B cell (primary cell): ENCODE results near the gene PPP1R2B.

ENCODE experiments used
- CTCF ChIP-seq: fragments of 200-600 bp; IDR thresholded peaks from one replicate; pipeline ENCODE4 v1.8.0; 2022; ENCODE audit warnings: antibody characterized with exemption, mild to moderate bottlenecking
- EZH2 ChIP-seq: IDR thresholded peaks from 2 replicates; pipeline ENCODE4 v1.6.1; 2012; ENCODE audit warnings: borderline replicate concordance, low read depth, mild to moderate bottlenecking, moderate library complexity, low read length; ENCODE audit not compliant: insufficient read depth, poor library complexity, severe bottlenecking

GRCh38 chr5:156802501-156802900, 47.6 kb upstream of the PPP1R2B start:
- TF ChIP-seq CTCF (no peak), EZH2 (no peak)
